ENCODE data around the gene TWF1. TPM values are rescaled to one million over a fixed set of nuclear protein-coding genes. Genes with fewer than 3 reads are reported as not detected.

The TWF1 gene
- total and polyA plus RNA-seq, 2 of the 8 experiments (the other 6 are each of a cell fraction or from before 2014, with no cell fraction given): 7.6 to 27.9 TPM

GRCh38 chr12:43805149-43805859 is 813 bp downstream of the TWF1 start:
- Histone ChIP-seq H3K79me1 (ENCODE audit: low read depth, low read length) (no peaks in the 10 kb centered on the region), H3K18ac (ENCODE audit: extremely low read depth, low read length) (no peak overlapping the region), H4K8ac (ENCODE audit: extremely low read depth, insufficient read depth, low read length) (peak overlapping the region; percentile 96; the same call in 1 of the 2 replicates), H3K4me1 (replicated peaks in 1 of 4; ENCODE audit: control insufficient read depth in 3 of 4, insufficient read depth in 4 of 4, low read length in 3 of 4) (peaks cover 0 to 3% (median 0%) of the 10 kb centered on the region in 4 experiments; a peak in 1 of 7 replicates), H2AFZ (ENCODE audit: low read length) (peak overlapping the region; percentile 48; the same call in 1 of the 2 replicates), H3K14ac (ENCODE audit: insufficient read length) (no peak overlapping the region), H3K36me3 (ENCODE audit: control insufficient read depth in 2 of 4, insufficient read depth in 4 of 4, low read length in 3 of 4) (peaks cover 0 to 32% (median 4%) of the 10 kb centered on the region in 4 experiments; a peak in 3 of 8 replicates), H3K4me2 (ENCODE audit: insufficient read depth in 1 of 2, low read depth in 2 of 2, low read length in 2 of 2) (peak overlapping the region; percentile 69 to 85), H3K4me3 (ENCODE audit: extremely low read depth in 1 of 4, insufficient read depth in 2 of 4, low read depth in 3 of 4, low read length in 4 of 4) (peak overlapping the region; percentile 53 to 98 (median 68)), H3K56ac (replicated peaks; ENCODE audit: insufficient read length, low read depth, low read length) (no peak overlapping the region), H4K20me1 (replicated peaks in 1 of 2; ENCODE audit: control insufficient read depth in 1 of 2, insufficient read depth in 2 of 2, low read length in 2 of 2) (no peaks in the 10 kb centered on the region), H3K9ac (replicated peaks in 1 of 4; ENCODE audit: extremely low read depth in 1 of 4, low read depth in 3 of 4, low read length in 3 of 4) (peak overlapping the region; percentile 56 to 94 (median 89)), H2BK12ac (ENCODE audit: low read depth, low read length) (no peak overlapping the region), H3K4ac (replicated peaks; ENCODE audit: insufficient read length, low read depth, low read length) (no peak overlapping the region), H3K79me2 (ENCODE audit: control insufficient read depth in 1 of 2, insufficient read depth in 2 of 2, low read length in 2 of 2) (peaks cover 0 to 25% of the 10 kb centered on the region in 2 experiments; a peak in 2 of 4 replicates), H3K9me3 (ENCODE audit: insufficient read depth in 2 of 2, low read depth in 1 of 2, low read length in 1 of 2) (no peaks in the 10 kb centered on the region), H3K23me2 (ENCODE audit: low read depth, low read length) (peaks cover 2% of the 10 kb centered on the region; the same call in 1 of the 2 replicates), H4K5ac (ENCODE audit: insufficient read length, low read depth, low read length) (no peak overlapping the region), H2BK5ac (ENCODE audit: low read depth, low read length) (peak overlapping the region; percentile 86; the same call in 1 of the 2 replicates), H3K27ac (ENCODE audit: low read depth, low read length) (peak overlapping the region; percentile 95; the same call in 1 of the 2 replicates), H2AK5ac (ENCODE audit: low read depth, low read length) (no peak overlapping the region), H3K23ac (ENCODE audit: insufficient read length) (peak overlapping the region; percentile 32), H2BK120ac (replicated peaks; ENCODE audit: low read depth, low read length) (no peak overlapping the region), H3K27me3 (replicated peaks in 1 of 4; ENCODE audit: control insufficient read depth in 3 of 4, extremely low read depth in 1 of 4, insufficient read depth in 3 of 4, low read length in 3 of 4) (no peaks in the 10 kb centered on the region), H2BK20ac (ENCODE audit: low read length) (no peak overlapping the region), H2BK15ac (ENCODE audit: low read length) (no peak overlapping the region), H4K91ac (replicated peaks; ENCODE audit: insufficient read length, low read length) (no peak overlapping the region)
- TF ChIP-seq SP4 (IDR thresholded peaks at IDR 0.05; ENCODE audit: low read length) (no peak), TAF1 (IDR thresholded peaks at IDR 0.05; ENCODE audit: low read depth, low read length) (no peak), ATF3 (IDR thresholded peaks at IDR 0.05; ENCODE audit: insufficient read depth, low read depth, low read length) (no peak), CBX8 (IDR thresholded peaks at IDR 0.05; ENCODE audit: borderline replicate concordance, low read depth, low read length) (no peak), CBX5 (IDR thresholded peaks at IDR 0.05; ENCODE audit: low read depth, low read length) (no peak), BRCA1 (IDR thresholded peaks at IDR 0.05; ENCODE audit: low read depth, low read length) (no peak), HDAC2 (IDR thresholded peaks at IDR 0.05; ENCODE audit: borderline replicate concordance in 1 of 2, low read depth in 2 of 2, low read length in 2 of 2) (no peak), CEBPB (IDR thresholded peaks at IDR 0.05; ENCODE audit: low read depth, low read length) (no peak), RNF2 (IDR thresholded peaks at IDR 0.05; ENCODE audit: borderline replicate concordance, low read depth, low read length, missing control alignments, poor library complexity, severe bottlenecking) (no peak)
- FAIRE-seq: no peak
- POLR2A ChIA-PET (ENCODE audit: partially characterized antibody): interaction anchor here (0.8 to 3.3 kb wide), 19 partner anchors 10 to 254 kb away, joined by 3 to 24 read pairs (median 4); partner anchors contain the start of genes ADAMTS20, IRAK4 and TMEM117
- CTCF ChIA-PET (ENCODE audit: partially characterized antibody): interaction anchor here (0.8 to 3.9 kb wide), 12 partner anchors 9 to 1168 kb away, joined by 3 to 28 read pairs (median 3); no protein-coding TSS in a partner anchor
- 20% methylated on average over 20 of the region's 20 CpGs; no CpG with 5 or more reads in 1 of the 2 experiments for whole genome bisulfite sequencing, 2 experiments (ENCODE audit: extremely low coverage in 1 of 2, insufficient coverage in 1 of 2, insufficient read length in 1 of 2, insufficient replicate concordance in 2 of 2, low coverage in 1 of 2, low lambda C conversion rate in 2 of 2, missing lambda C conversion rate in 1 of 2)
- DNase-seq (ENCODE audit: low read depth in 1 of 2, low spot score in 2 of 2): no peak

Measured in H1 (cell line).